ENCODE data around the gene ZNF566. TPM values are rescaled to one million over a fixed set of nuclear protein-coding genes. Genes with fewer than 3 reads are reported as not detected.

Gene ZNF566
- total and polyA plus RNA-seq, 2 of the 13 experiments (the other 11 are each of a cell fraction or from before 2014, with no cell fraction given), result 4.8 to 13.7 TPM

DNA sequence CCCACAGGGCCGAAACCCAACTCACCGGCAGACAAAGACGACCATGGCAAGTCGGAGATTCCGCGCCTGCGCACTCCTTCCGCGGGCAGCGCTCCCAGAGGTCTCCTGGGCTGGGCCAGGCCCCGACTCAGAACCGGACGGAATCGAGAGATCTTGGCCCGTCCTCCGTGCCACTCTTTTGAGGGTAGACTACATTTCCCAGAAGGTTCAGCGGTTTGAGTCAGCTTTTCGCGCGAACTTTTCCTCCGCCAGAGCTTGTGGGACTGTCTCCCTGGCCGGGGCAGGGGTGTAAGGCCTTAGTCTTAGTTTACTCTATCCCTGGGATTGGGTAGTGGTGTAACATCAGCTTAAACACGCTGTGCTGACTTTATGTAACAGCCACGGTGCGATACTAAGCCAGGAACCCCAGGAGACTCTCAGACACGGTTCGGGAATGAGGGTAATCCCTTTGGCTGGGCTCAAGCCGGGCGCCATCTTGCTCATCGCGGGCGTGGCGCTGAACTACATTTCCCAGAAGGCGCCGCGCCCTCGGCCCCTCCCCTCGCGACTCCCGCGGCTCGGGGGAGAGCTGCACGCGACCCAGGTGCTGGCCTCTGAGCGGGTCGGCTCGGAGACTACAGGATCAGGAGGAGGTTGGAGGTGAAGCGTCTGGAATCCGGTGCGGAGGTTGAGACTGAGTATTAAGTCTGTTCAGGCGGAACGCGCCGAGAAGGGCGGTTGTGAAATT, 39.0 kb upstream of the ZNF566 start, which contains the start of gene ZNF260 (continued):
- TF ChIP-seq ZNF558 (CRISPR knock-in tag; IDR thresholded peaks at IDR 0.05; ENCODE audit: borderline replicate concordance) (no peak), TOPORS (CRISPR knock-in tag; IDR thresholded peaks at IDR 0.05) (peak; percentile 55; the same call in 1 of the 2 replicates), ZNF225 (CRISPR knock-in tag; IDR thresholded peaks at IDR 0.05) (no peak), GABPB1 (CRISPR knock-in tag; IDR thresholded peaks at IDR 0.05) (peak; percentile 89), ZZZ3 (CRISPR knock-in tag; IDR thresholded peaks at IDR 0.05; ENCODE audit: borderline replicate concordance) (peak; percentile 66; the same call in 1 of the 2 replicates), ZNF142 (CRISPR knock-in tag; IDR thresholded peaks at IDR 0.05) (peak; percentile 79; the same call in 1 of the 2 replicates), ZNF367 (CRISPR knock-in tag; IDR thresholded peaks at IDR 0.05; ENCODE audit: borderline replicate concordance) (no peak), ARNT (IDR thresholded peaks at IDR 0.05) (no peak), ZNF501 (CRISPR knock-in tag; IDR thresholded peaks at IDR 0.05) (peak; percentile 95), SRY (CRISPR knock-in tag; IDR thresholded peaks at IDR 0.05) (peak; percentile 24; the same call in 1 of the 2 replicates), PHF20 (CRISPR knock-in tag; IDR thresholded peaks at IDR 0.05) (peak; percentile 63), ZNF775 (CRISPR knock-in tag; IDR thresholded peaks at IDR 0.05; ENCODE audit: borderline replicate concordance) (peak; percentile 54; the same call in 1 of the 2 replicates), SIN3A (IDR thresholded peaks at IDR 0.05; ENCODE audit: borderline replicate concordance, low read depth, low read length) (peak; percentile 86; the same call in 1 of the 2 replicates), SRF (IDR thresholded peaks at IDR 0.05; ENCODE audit: low read depth, low read length) (no peak)
- TF ChIP-seq, protein P1, sequence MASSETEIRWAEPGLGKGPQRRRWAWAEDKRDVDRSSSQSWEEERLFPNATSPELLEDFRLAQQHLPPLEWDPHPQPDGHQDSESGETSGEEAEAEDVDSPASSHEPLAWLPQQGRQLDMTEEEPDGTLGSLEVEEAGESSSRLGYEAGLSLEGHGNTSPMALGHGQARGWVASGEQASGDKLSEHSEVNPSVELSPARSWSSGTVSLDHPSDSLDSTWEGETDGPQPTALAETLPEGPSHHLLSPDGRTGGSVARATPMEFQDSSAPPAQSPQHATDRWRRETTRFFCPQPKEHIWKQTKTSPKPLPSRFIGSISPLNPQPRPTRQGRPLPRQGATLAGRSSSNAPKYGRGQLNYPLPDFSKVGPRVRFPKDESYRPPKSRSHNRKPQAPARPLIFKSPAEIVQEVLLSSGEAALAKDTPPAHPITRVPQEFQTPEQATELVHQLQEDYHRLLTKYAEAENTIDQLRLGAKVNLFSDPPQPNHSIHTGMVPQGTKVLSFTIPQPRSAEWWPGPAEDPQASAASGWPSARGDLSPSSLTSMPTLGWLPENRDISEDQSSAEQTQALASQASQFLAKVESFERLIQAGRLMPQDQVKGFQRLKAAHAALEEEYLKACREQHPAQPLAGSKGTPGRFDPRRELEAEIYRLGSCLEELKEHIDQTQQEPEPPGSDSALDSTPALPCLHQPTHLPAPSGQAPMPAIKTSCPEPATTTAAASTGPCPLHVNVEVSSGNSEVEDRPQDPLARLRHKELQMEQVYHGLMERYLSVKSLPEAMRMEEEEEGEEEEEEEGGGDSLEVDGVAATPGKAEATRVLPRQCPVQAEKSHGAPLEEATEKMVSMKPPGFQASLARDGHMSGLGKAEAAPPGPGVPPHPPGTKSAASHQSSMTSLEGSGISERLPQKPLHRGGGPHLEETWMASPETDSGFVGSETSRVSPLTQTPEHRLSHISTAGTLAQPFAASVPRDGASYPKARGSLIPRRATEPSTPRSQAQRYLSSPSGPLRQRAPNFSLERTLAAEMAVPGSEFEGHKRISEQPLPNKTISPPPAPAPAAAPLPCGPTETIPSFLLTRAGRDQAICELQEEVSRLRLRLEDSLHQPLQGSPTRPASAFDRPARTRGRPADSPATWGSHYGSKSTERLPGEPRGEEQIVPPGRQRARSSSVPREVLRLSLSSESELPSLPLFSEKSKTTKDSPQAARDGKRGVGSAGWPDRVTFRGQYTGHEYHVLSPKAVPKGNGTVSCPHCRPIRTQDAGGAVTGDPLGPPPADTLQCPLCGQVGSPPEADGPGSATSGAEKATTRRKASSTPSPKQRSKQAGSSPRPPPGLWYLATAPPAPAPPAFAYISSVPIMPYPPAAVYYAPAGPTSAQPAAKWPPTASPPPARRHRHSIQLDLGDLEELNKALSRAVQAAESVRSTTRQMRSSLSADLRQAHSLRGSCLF (CRISPR knock-in tag; IDR thresholded peaks at IDR 0.05; ENCODE audit: borderline replicate concordance), result no peak
- TF ChIP-seq, protein P2, sequence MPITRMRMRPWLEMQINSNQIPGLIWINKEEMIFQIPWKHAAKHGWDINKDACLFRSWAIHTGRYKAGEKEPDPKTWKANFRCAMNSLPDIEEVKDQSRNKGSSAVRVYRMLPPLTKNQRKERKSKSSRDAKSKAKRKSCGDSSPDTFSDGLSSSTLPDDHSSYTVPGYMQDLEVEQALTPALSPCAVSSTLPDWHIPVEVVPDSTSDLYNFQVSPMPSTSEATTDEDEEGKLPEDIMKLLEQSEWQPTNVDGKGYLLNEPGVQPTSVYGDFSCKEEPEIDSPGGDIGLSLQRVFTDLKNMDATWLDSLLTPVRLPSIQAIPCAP (CRISPR knock-in tag; IDR thresholded peaks at IDR 0.05; ENCODE audit: low read depth), result 0 out of 2 replicates have a peak, but pooled peaks have one; percentile 73
